Esophagus muscularis mucosa (tissue), 3 donors: Measurements from ENCODE around the gene FBH1.

Experiments used
- EP300 ChIP-seq: sonication (generic); formaldehyde crosslinking; IDR thresholded peaks from one replicate; pipeline ENCODE4 v1.6.1; 2017; ENCODE audit warnings: antibody characterized with exemption
- TF ChIP-seq, protein P1 (sequence below), 3 experiments: fragments of 200-600 bp in 2 of 3; fragments of 450-650 bp in 1 of 3; sonication (generic) in 2 of 3; IDR thresholded peaks; one replicate each; pipeline ENCODE4 v1.5.1; 2017 to 2019; ENCODE audit warnings: antibody characterized with exemption in 3 of 3, mild to moderate bottlenecking in 2 of 3, moderate library complexity in 1 of 3

DNA sequence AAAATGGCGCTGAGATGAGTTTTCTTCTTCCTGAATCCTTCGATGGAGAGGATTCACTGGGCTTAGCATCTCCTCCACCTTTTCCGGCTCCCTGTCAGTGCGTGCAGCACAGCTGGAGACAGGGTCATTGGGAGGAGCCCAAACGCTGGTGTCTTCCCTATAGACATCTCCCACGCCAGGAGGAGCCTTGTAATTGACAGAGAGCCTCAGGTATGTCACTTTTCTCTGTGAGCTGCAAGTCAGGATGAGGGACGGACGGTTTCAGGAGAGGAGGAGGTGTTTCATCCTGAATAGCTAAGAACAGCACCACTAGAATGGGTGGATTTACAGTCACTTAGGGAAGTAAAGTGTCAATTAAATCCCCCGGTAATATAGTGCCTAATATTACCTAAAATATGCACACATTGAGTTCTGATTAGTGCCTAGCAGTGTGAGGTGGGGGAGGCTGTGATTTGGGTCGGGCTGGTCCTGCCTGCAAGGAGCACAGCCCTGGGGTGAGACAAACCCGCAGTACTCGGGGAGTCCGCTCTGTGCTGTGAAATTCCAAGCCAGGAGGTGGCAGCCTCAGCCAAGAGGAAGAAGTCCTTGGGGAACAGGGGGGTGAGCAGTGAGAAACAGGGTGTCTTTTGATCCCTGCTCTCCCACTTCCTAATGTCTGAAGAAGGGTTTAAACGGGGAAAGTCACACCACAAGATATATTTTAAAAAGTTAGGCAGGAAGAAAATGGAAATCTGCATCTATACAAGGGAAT is 59.1 kb downstream of the FBH1 start:
- TF ChIP-seq, protein P1, sequence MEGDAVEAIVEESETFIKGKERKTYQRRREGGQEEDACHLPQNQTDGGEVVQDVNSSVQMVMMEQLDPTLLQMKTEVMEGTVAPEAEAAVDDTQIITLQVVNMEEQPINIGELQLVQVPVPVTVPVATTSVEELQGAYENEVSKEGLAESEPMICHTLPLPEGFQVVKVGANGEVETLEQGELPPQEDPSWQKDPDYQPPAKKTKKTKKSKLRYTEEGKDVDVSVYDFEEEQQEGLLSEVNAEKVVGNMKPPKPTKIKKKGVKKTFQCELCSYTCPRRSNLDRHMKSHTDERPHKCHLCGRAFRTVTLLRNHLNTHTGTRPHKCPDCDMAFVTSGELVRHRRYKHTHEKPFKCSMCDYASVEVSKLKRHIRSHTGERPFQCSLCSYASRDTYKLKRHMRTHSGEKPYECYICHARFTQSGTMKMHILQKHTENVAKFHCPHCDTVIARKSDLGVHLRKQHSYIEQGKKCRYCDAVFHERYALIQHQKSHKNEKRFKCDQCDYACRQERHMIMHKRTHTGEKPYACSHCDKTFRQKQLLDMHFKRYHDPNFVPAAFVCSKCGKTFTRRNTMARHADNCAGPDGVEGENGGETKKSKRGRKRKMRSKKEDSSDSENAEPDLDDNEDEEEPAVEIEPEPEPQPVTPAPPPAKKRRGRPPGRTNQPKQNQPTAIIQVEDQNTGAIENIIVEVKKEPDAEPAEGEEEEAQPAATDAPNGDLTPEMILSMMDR (IDR thresholded peaks at IDR 0.05) = peak; percentile 29 to 41 (median 35)
- TF ChIP-seq EP300 = no peak
